Measurements from ENCODE around the gene CXADR.

CXADR gene

GRCh38 chr21:17548262-17548661 is 35.4 kb downstream of the CXADR start:
- TF ChIP-seq GATA2 (IDR thresholded peaks at IDR 0.05; ENCODE audit: low read depth, low read length): no peak
- TF ChIP-seq GATA3 (IDR thresholded peaks at IDR 0.05; ENCODE audit: low read depth, low read length): no peak

GRCh38 chr21:17550671-17551308 is 37.9 kb downstream of the CXADR start:
- TF ChIP-seq GATA2 (IDR thresholded peaks at IDR 0.05; ENCODE audit: low read depth, low read length) (no peak), GATA3 (IDR thresholded peaks at IDR 0.05; ENCODE audit: low read depth, low read length) (no peak)

- TF ChIP-seq GATA2 (IDR thresholded peaks at IDR 0.05; ENCODE audit: low read depth, low read length) (no peak), GATA3 (IDR thresholded peaks at IDR 0.05; ENCODE audit: low read depth, low read length) (no peak)
Observed at GRCh38 chr21:17552410-17552809, 39.6 kb downstream of the CXADR start.

GRCh38 chr21:17554120-17554519 is 41.3 kb downstream of the CXADR start:
- TF ChIP-seq GATA2 (IDR thresholded peaks at IDR 0.05; ENCODE audit: low read depth, low read length) (no peak), GATA3 (IDR thresholded peaks at IDR 0.05; ENCODE audit: low read depth, low read length) (no peak)

- TF ChIP-seq GATA2 (IDR thresholded peaks at IDR 0.05; ENCODE audit: low read depth, low read length) (peak; percentile 91), GATA3 (IDR thresholded peaks at IDR 0.05; ENCODE audit: low read depth, low read length) (0 out of 2 replicates have a peak, but pooled peaks have one; percentile 55)
Observed at GRCh38 chr21:17554679-17555465, 42.0 kb downstream of the CXADR start.

GRCh38 chr21:17560377-17561025 is 47.7 kb downstream of the CXADR start:
- TF ChIP-seq GATA2 (IDR thresholded peaks at IDR 0.05; ENCODE audit: low read depth, low read length) (no peak), GATA3 (IDR thresholded peaks at IDR 0.05; ENCODE audit: low read depth, low read length) (no peak)

GRCh38 chr21:17570786-17571185 is 57.9 kb downstream of the CXADR start:
- TF ChIP-seq GATA2 (IDR thresholded peaks at IDR 0.05; ENCODE audit: low read depth, low read length) (no peak), GATA3 (IDR thresholded peaks at IDR 0.05; ENCODE audit: low read depth, low read length) (no peak)

GRCh38 chr21:17572431-17572830 is 59.6 kb downstream of the CXADR start:
- TF ChIP-seq GATA2 (IDR thresholded peaks at IDR 0.05; ENCODE audit: low read depth, low read length) (no peak), GATA3 (IDR thresholded peaks at IDR 0.05; ENCODE audit: low read depth, low read length) (no peak)

- TF ChIP-seq GATA2 (IDR thresholded peaks at IDR 0.05; ENCODE audit: low read depth, low read length) (no peak), GATA3 (IDR thresholded peaks at IDR 0.05; ENCODE audit: low read depth, low read length) (no peak)
Observed at GRCh38 chr21:17575076-17575475, 62.2 kb downstream of the CXADR start.

- TF ChIP-seq GATA2 (IDR thresholded peaks at IDR 0.05; ENCODE audit: low read depth, low read length): no peak
- TF ChIP-seq GATA3 (IDR thresholded peaks at IDR 0.05; ENCODE audit: low read depth, low read length): no peak
Observed at GRCh38 chr21:17576080-17576835, 63.4 kb downstream of the CXADR start.

- TF ChIP-seq GATA2 (IDR thresholded peaks at IDR 0.05; ENCODE audit: low read depth, low read length): no peak
- TF ChIP-seq GATA3 (IDR thresholded peaks at IDR 0.05; ENCODE audit: low read depth, low read length): no peak
Observed at GRCh38 chr21:17577701-17578100, 64.9 kb downstream of the CXADR start.

- TF ChIP-seq GATA2 (IDR thresholded peaks at IDR 0.05; ENCODE audit: low read depth, low read length) (no peak), GATA3 (IDR thresholded peaks at IDR 0.05; ENCODE audit: low read depth, low read length) (no peak)
Observed at GRCh38 chr21:17578162-17578561, 65.3 kb downstream of the CXADR start.

GRCh38 chr21:17578876-17579275 is 66.0 kb downstream of the CXADR start:
- TF ChIP-seq GATA2 (IDR thresholded peaks at IDR 0.05; ENCODE audit: low read depth, low read length) (no peak), GATA3 (IDR thresholded peaks at IDR 0.05; ENCODE audit: low read depth, low read length) (no peak)

GRCh38 chr21:17580319-17580718 is 67.5 kb downstream of the CXADR start:
- TF ChIP-seq GATA3 (IDR thresholded peaks at IDR 0.05; ENCODE audit: low read depth, low read length) (no peak), GATA2 (IDR thresholded peaks at IDR 0.05; ENCODE audit: low read depth, low read length) (no peak)

Measured in SH-SY5Y (cell line).